Activated naive CD4-positive, alpha-beta T cell treated with anti-CD3 and anti-CD28 coated beads, Interleukin-2, amount 10 ng/mL, durations not matched to agents 7 days and 5 days (primary cell): ENCODE measurements around the gene CHIT1.

ENCODE experiments used
- CTCF ChIA-PET: fragments of 350-600 bp; sonication (Branson Sonifier 250); formaldehyde crosslinking; loops from one replicate; lab custom pipeline; 2021; ENCODE audit warnings: antibody characterized with exemption; lab: Charles Lee
- DNase-seq: peaks from one replicate; pipeline ENCODE4 v3.0.0-alpha.2; 2020
- H3K27ac Mint-ChIP-seq: one replicate; pipeline ENCODE4 v1.8.0; 2021; ENCODE audit warnings: mild to moderate bottlenecking, moderate library complexity, mixed read lengths
- H3K27me3 Mint-ChIP-seq: one replicate; pipeline ENCODE4 v1.8.0; 2021; ENCODE audit warnings: mild to moderate bottlenecking, mixed read lengths
- H3K36me3 Mint-ChIP-seq: one replicate; pipeline ENCODE4 v1.8.0; 2021; ENCODE audit warnings: mixed read lengths
- H3K4me1 Mint-ChIP-seq: one replicate; pipeline ENCODE4 v1.8.0; 2021; ENCODE audit warnings: mixed read lengths
- H3K4me3 Mint-ChIP-seq: one replicate; pipeline ENCODE4 v1.8.0; 2021; ENCODE audit warnings: mild to moderate bottlenecking, moderate library complexity, mixed read lengths
- H3K9me3 Mint-ChIP-seq: one replicate; pipeline ENCODE4 v1.8.0; 2021; ENCODE audit warnings: mixed read lengths

Gene CHIT1

DNA sequence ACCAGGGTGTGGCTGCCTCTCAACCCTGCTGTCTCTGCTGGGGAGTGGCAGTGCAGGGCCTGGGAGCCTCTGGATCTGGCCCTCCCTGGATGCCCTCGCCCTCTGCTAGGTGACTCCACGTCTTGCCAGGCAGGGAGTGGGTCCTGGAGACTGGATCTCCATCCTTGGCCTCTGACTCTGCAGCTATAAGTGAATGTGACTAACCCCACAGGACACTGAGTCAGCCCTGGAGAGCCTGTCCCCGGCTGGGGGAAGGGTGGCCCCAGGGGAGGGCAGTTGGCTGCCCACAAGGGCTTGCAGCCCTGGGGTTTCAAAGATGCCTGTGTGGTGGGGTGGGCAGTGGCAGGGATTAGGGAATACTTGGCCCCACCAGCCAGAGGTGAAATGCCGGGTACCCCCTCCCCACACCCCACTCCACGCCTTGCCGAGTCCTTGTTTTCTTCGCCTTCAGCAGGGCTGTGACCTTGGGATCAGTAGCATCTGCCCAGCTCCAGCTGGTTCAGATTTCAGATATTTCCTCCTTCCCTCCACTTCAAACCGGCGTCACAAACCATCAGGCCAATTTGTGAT is 51.9 kb downstream of the CHIT1 start:
- CTCF ChIA-PET = no interaction called here
- Mint-ChIP-seq H3K27me3 (peaks cover 18% of the 10 kb centered on the region), H3K4me3 (no peak overlapping the region), H3K36me3 (no peaks in the 10 kb centered on the region), H3K27ac (peak overlapping the region; percentile 24), H3K4me1 (no peaks in the 10 kb centered on the region), H3K9me3 (no peaks in the 10 kb centered on the region)
- DNase-seq = no peak

DNA sequence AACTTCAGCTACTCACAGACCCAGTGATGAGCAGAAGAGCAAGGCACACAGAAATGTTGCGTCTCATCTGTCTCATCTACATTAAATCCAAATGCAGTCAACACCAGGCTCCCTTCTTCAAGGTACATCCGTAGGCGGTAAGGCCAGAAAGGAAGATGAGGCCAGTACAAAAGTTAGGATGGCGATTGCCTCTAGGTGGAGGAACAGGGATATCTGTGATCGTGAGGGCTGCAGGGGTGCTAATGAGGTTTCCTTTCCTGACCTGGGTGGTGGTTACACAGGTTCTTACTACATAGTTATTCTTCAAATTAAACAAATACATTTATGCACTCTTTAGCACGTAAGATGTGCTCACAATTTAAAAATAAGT is 52.5 kb downstream of the CHIT1 start:
- Mint-ChIP-seq H3K36me3 (no peaks in the 10 kb centered on the region), H3K27ac (no peak overlapping the region), H3K27me3 (peaks cover 16% of the 10 kb centered on the region), H3K4me3 (no peak overlapping the region), H3K9me3 (no peaks in the 10 kb centered on the region), H3K4me1 (no peaks in the 10 kb centered on the region)
- CTCF ChIA-PET = interaction anchor here (1.1 kb wide), 1 partner anchor 10 kb away, joined by 3 read pairs; no protein-coding TSS in a partner anchor
- DNase-seq = no peak

DNA sequence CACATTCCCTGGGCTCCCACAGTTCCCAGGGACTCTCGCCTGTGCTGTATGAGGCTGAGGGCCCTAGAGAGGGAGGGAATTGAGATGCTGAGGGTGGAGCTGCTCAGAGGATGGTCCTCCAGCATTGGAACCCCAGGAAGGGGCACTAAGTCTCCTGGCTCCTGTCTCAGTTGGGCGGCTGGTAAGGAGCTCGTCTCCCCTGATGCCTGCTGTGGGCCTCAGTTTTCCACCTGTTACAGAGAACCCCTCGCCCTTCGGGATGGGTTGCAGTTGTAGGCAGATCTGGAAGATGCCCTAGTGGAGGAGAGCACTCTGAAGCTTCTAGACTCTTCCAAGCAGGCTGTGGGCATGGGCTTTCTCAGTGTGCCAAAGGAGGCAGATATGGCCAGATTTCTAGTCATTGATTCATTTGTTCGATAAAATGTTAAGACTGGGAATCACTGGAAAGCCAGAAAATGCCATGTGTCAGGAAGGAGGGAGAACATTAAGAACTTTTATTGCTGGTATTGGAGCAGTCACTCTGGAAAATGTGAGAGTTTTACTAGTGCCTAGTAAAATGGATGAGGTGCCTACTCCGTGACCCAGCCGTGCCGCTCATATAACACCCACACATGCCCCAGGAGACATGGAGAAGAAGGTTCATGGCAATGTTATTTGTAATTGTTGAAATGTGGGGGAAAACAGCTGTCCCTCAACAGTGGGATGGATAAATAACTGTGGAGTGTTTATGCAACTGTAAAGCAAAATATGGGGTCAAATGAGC is 53.0 kb downstream of the CHIT1 start:
- Mint-ChIP-seq H3K36me3 (no peaks in the 10 kb centered on the region), H3K4me1 (no peaks in the 10 kb centered on the region), H3K9me3 (no peaks in the 10 kb centered on the region), H3K4me3 (no peak overlapping the region), H3K27me3 (peaks cover 14% of the 10 kb centered on the region), H3K27ac (no peak overlapping the region)
- DNase-seq = no peak
- CTCF ChIA-PET = interaction anchor here (0.8 to 1.3 kb wide), 4 partner anchors 9 to 146 kb away, joined by 3 to 4 read pairs (median 3); no protein-coding TSS in a partner anchor

DNA sequence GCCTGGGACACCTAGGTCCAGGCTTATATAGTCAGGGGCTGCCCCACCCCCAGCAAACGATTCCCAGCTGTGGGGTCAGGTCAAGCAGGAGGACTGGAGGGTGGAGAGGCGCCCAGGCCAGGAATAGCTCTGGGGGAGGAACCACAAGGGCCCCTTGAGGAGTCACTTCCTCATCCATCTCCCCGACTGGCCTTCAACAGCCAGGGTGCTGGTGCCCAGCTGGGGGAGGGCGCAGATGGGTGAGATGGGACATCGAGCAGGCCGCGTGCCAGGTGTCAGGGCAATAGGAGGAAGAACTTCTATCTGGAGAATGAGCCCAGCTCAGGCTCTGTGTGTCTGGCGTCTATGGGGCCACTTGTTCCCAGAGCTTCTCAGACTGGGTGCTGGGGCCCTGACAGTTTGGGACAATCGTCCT is 53.6 kb downstream of the CHIT1 start:
- DNase-seq = peak; percentile 19
- Mint-ChIP-seq H3K27me3 (peaks cover 12% of the 10 kb centered on the region), H3K36me3 (no peaks in the 10 kb centered on the region), H3K4me1 (no peaks in the 10 kb centered on the region), H3K27ac (no peak overlapping the region), H3K4me3 (no peak overlapping the region), H3K9me3 (no peaks in the 10 kb centered on the region)
- CTCF ChIA-PET = interaction anchor here (0.8 to 6.1 kb wide), 5 partner anchors 9 to 145 kb away, joined by 3 to 66 read pairs (median 3); no protein-coding TSS in a partner anchor

DNA sequence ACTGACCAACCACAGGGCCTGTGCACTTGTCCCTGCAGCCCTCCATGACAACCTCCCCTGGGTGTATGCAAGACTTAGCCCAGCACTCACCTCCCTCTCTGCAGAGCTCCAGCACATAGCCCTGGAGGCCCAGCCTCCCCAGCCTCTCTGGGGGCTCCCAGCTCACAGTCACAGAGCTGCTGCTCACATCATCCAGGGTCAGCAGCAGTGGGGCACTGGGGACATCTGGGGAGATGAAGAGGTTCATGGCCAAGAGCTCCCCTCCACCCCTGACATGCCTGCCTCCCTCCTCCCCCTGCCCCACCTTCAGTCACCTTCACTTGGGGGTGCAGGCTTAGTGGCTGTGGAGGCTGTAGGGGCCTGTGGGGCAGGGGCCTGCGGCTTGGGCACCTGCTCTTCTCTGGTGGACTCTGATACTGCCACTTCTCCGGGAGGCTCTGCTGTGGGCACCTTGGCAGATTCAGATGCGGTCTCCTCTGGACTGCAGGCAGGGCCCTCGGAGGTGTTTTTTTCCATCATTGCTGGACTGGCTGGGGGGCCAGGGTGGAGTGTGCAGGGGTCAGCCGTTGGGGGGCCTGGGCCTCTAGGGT is 54.1 kb downstream of the CHIT1 start, which contains the start of gene MYBPH:
TSS of gene MYBPH (minus strand) at position 590 of the 590 bp plus-strand sequence. CDS start at position 519, 71 bp downstream.
- Mint-ChIP-seq H3K9me3 (no peaks in the 10 kb centered on the region), H3K4me3 (no peak within 1 kb of the TSS), H3K36me3 (no peaks in the 10 kb centered on the region), H3K27me3 (peaks cover 11% of the 10 kb centered on the region), H3K27ac (no peak within 1 kb of the TSS), H3K4me1 (no peaks in the 10 kb centered on the region)
- CTCF ChIA-PET = interaction anchor here (0.8 to 6.1 kb wide), 4 partner anchors 12 to 136 kb away, joined by 3 to 66 read pairs (median 4); no protein-coding TSS in a partner anchor
- DNase-seq = peak; percentile 18

DNA sequence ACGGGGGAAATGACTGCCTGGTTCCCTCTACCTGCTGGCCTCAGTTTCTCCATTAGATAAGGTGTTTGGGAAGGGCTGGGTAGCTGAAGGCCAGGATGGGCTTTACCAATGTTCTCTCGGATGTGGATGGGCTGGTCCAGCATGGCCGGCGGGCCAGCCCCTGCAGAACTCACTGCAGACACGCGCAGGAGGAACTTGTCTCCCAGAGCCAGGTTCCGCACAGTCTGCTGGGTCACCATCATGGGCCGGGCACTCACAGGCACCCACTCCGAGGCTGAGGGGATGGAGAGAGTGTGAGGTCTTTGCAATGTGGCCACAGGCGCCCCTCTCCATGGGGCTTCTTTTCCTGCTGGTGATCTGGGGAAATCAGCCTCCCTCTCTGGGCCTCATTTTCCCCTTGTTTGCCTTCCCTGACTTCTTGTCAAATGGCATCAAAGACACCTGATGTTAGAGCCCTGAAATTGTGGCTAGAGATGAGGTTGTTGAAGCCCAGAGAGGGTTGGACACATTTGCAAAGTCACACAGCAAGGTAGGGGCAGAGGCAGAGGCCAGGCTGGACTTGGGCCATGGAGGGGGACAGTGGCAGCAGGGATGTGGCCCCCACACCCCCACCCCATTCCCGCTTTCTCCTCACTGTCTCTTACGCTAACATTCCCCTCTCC is 55.0 kb downstream of the CHIT1 start:
- peaks cover 11% of the 10 kb centered on the region for H3K27me3 Mint-ChIP-seq
- no peaks in the 10 kb centered on the region for H3K4me1 Mint-ChIP-seq
- H3K4me3 Mint-ChIP-seq = no peak overlapping the region
- no peaks in the 10 kb centered on the region for H3K9me3 Mint-ChIP-seq
- peak; percentile 10 for DNase-seq
- no peaks in the 10 kb centered on the region for H3K36me3 Mint-ChIP-seq
- H3K27ac Mint-ChIP-seq = no peak overlapping the region
- CTCF ChIA-PET = interaction anchor here (0.8 to 6.1 kb wide), 2 partner anchors 13 to 56 kb away, joined by 4 to 66 read pairs; no protein-coding TSS in a partner anchor

DNA sequence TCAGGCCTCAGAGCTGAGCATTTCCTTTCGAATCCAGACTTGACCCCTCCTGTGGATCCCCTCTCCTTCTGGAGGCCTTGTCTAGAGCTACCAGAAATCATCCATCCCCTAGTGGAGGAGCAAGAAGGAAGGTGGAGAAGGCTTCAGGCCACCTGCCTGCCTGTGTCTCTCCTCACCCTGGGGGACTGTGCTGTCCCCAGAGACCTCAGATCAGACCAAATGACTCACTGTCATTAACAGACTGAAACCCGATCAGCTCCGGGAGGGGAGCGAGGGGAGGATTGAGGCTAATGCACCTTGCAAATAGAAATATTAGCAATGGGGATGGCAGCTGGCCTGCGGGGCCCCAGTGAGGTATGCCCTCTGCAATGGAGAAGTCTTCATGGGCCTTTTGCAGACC is 55.9 kb downstream of the CHIT1 start:
- DNase-seq = peak; percentile 18
- no peaks in the 10 kb centered on the region for H3K9me3 Mint-ChIP-seq
- peaks cover 11% of the 10 kb centered on the region for H3K27me3 Mint-ChIP-seq
- H3K4me1 Mint-ChIP-seq = no peaks in the 10 kb centered on the region
- no peak overlapping the region for H3K4me3 Mint-ChIP-seq
- H3K36me3 Mint-ChIP-seq = no peaks in the 10 kb centered on the region
- CTCF ChIA-PET = interaction anchor here (0.7 to 6.1 kb wide), 13 partner anchors 13 to 137 kb away, joined by 3 to 76 read pairs (median 4); partner anchors contain the start of gene ADORA1
- H3K27ac Mint-ChIP-seq = no peak overlapping the region

DNA sequence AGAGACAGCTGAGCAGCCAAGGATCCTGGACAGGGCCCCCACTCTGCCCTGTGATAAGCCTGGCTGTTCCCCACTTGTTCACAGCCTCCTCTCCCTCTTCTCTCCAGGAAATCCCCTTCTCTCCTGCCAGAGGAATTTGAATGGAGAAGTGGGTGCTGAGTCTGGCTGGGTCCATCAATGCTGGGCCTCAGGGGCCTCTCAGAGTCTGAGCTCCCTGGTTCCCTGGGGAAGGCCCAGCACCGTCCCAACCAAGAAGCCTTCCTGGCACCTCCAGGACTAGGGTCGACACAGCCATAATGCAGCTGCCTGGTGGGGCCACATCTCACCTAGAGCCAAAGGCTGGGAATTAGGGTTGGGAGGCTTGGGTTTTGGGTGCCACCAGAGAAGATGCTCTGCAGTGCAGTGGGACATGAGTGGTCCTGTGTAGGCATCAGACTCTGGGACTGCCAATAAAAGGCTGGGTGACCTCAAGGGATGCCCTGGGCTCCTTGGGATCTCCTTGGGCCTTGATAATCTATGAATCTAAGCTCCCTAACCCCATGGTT is 56.4 kb downstream of the CHIT1 start:
- no peak overlapping the region for H3K27ac Mint-ChIP-seq
- H3K27me3 Mint-ChIP-seq = peaks cover 7% of the 10 kb centered on the region
- no peaks in the 10 kb centered on the region for H3K4me1 Mint-ChIP-seq
- peak; percentile 17 for DNase-seq
- CTCF ChIA-PET = interaction anchor here (0.7 to 6.1 kb wide), 19 partner anchors 13 to 143 kb away, joined by 3 to 76 read pairs (median 4); partner anchors contain the start of gene ADORA1
- no peak overlapping the region for H3K4me3 Mint-ChIP-seq
- H3K36me3 Mint-ChIP-seq = no peaks in the 10 kb centered on the region
- no peaks in the 10 kb centered on the region for H3K9me3 Mint-ChIP-seq

DNA sequence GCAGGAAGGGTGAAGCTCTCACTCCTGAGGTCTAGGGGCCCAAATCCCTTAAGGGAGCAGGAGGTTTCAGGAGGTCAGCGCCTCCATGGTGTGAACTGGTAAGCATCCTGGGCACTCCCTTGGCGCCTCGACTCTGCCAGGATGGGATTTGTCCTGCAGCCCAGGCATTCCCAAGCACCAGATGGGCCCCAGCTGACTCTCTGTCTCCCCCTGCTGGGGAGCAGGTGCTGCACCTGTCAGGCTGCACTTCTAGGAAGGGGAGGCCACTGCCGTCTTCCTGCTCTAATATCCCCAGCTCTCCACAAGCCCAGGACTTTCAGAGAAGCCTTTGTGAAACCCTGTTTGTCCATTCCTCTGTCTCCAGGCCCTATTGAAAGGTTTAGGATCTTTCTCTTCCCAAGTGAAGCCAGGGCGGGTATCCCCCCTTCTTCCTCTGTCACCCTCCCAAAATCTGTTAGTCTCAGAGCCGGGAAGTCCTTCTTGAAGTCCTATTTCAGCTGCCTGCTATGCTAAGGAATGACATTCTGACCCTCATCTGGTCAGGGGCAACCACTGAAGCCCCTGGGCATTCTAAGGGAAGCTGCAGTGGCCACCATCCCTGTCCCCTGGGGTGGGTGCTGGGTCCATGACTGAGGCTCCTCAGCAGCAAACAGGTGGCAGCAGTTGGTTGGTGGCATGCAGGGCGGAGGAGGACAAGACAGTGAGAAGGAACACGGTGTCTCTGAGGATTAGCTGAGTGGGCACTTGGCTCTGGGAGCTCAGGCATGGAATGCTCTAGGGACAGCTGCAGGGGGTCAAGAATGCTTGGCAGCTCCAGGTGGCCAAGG is 57.1 kb downstream of the CHIT1 start:
- peaks cover under 1% of the 10 kb centered on the region for H3K27me3 Mint-ChIP-seq
- no peaks in the 10 kb centered on the region for H3K36me3 Mint-ChIP-seq
- no peaks in the 10 kb centered on the region for H3K4me1 Mint-ChIP-seq
- DNase-seq = peak; percentile 69
- H3K4me3 Mint-ChIP-seq = no peak overlapping the region
- CTCF ChIA-PET = interaction anchor here (0.7 to 6.1 kb wide), 26 partner anchors 8 to 142 kb away, joined by 3 to 76 read pairs (median 4); partner anchors contain the start of gene ADORA1
- H3K27ac Mint-ChIP-seq = no peak overlapping the region
- no peaks in the 10 kb centered on the region for H3K9me3 Mint-ChIP-seq

DNA sequence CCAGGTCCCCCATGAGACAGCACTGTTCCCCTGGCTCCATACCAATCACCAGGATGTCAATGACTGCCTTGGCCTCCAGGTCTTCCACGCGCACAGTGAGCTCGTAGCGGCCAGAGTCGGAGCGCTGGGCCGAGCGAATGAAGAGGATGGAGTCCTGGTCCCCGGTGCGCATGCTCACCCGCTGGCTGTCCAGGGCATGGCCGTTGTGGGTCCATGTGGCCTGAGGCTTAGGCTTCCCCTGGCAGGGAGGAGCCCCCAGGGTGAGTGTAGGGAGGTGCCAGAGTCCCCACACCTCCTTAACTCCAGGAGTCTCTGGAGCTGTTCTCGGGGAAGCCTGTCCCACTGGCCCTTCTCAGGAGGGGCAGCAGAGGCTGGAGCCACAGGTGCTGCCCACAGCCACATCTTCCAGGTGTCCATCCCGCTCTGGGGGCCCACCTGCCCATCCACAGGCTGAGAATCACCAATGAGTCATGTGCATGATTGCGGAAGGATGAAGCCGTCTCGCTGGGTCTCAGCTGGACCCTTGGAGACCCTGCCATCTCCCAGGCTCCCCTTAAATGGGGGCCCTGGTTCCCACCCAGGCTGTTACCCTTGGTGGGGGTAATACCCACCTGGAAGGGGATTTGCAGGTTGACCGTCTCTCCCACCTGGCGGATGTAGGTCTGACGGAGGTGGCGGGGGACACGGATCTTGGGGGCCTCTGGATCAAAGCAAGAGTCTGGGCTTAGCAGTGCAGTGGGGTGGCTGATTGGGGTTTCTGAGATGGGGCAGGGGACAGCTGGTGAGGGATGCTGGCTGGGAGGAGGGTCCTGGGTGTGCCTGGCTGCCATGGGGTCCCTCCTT is 57.9 kb downstream of the CHIT1 start:
- no peaks in the 10 kb centered on the region for H3K27me3 Mint-ChIP-seq
- no peaks in the 10 kb centered on the region for H3K9me3 Mint-ChIP-seq
- H3K36me3 Mint-ChIP-seq = no peaks in the 10 kb centered on the region
- CTCF ChIA-PET = interaction anchor here (0.7 to 6.1 kb wide), 16 partner anchors 8 to 139 kb away, joined by 3 to 76 read pairs (median 8); no protein-coding TSS in a partner anchor
- DNase-seq = no peak
- no peak overlapping the region for H3K27ac Mint-ChIP-seq
- no peak overlapping the region for H3K4me3 Mint-ChIP-seq
- H3K4me1 Mint-ChIP-seq = no peaks in the 10 kb centered on the region

DNA sequence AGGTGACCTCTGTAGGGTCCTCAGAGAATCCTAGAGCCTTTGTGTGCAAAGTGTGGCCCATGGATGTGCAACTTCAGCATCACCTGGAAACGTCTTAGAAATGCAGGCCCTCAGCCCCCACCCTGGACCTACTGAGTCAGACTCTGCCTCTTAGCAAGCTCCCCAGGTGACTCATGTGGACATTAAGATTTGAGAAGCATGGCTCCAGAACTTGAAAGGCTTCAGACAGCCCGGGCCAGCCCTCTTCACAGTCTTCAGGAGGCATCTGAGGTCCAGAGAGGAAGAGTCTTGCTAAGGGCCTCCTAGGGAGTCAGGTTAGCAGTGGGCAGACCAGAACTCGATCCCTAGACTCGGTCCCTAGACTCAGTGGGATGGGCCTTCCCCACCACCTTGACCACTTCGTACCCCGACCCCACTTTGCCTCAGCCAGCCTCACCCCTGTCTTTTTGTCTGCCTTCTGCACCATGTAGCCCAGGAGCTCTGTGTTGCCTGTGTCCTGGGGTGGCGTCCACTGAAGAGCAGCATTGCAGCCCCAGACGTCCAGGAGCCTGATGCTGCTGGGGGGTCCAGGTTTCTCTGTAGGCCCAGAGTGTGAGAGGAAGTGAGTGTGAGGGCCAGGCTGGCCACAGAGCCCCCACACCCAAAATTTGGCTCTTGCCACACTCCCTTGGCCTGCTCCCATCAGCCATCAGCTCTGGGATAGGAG is 58.7 kb downstream of the CHIT1 start:
- no peak overlapping the region for H3K4me3 Mint-ChIP-seq
- H3K4me1 Mint-ChIP-seq = no peaks in the 10 kb centered on the region
- H3K9me3 Mint-ChIP-seq = no peaks in the 10 kb centered on the region
- CTCF ChIA-PET = interaction anchor here (1.4 to 6.1 kb wide), 8 partner anchors 10 to 131 kb away, joined by 3 to 76 read pairs (median 10); no protein-coding TSS in a partner anchor
- no peak for DNase-seq
- H3K36me3 Mint-ChIP-seq = no peaks in the 10 kb centered on the region
- no peak overlapping the region for H3K27ac Mint-ChIP-seq
- peaks cover 4% of the 10 kb centered on the region for H3K27me3 Mint-ChIP-seq
